SK-N-SH treated with all-trans-retinoic acid at 6 μM for 48 hours (cell line): ENCODE data around the gene TBC1D2B.

Experiments used
- ARNTL ChIP-seq: fragments of 450-650 bp; formaldehyde crosslinking; IDR thresholded peaks from 2 replicates; pipeline ENCODE4 v1.5.0; 2020; ENCODE audit warnings: low read depth, mild to moderate bottlenecking, moderate library complexity, borderline replicate concordance
- SNAI2 ChIP-seq: fragments of 250-450 bp; sonication (Bioruptor Pico); IDR thresholded peaks from 2 replicates; pipeline ENCODE4 v1.5.0; 2020; ENCODE audit warnings: mild to moderate bottlenecking, moderate library complexity
- TSHZ2 ChIP-seq: fragments of 250-450 bp; sonication (Bioruptor Pico); IDR thresholded peaks from 2 replicates; pipeline ENCODE4 v1.5.0; 2020; ENCODE audit warnings: mild to moderate bottlenecking, moderate library complexity
- ZNF8 ChIP-seq: fragments of 450-650 bp; formaldehyde crosslinking; IDR thresholded peaks from 2 replicates; pipeline ENCODE4 v1.5.0; 2020; ENCODE audit warnings: mild to moderate bottlenecking, moderate library complexity

GRCh38 chr15:78032671-78033070, 44.8 kb downstream of the TBC1D2B start:
- no peak for TF ChIP-seq ARNTL (CRISPR knock-in tag)
- TF ChIP-seq ZNF8 (CRISPR knock-in tag) = no peak
- TF ChIP-seq SNAI2 (CRISPR knock-in tag) = no peak
- TF ChIP-seq TSHZ2 (CRISPR knock-in tag) = no peak
